Brain microvascular endothelial cell (primary cell): ENCODE data around the gene GON7.

Experiments used
- DNase-seq: peaks from one replicate; pipeline ENCODE4 v3.0.0-alpha.2; 2020
- H3K27ac ChIP-seq: fragments of 250-450 bp; sonication (Bioruptor Pico); 2 replicates; pipeline ENCODE4 v1.5.1; 2020; ENCODE audit warnings: mild to moderate bottlenecking, moderate library complexity
- H3K27me3 ChIP-seq: fragments of 250-450 bp; sonication (Bioruptor Pico); replicated peaks from 2 replicates; pipeline ENCODE4 v1.5.1; 2020; ENCODE audit warnings: mild to moderate bottlenecking
- H3K36me3 ChIP-seq: fragments of 250-450 bp; sonication (Bioruptor Pico); replicated peaks from 2 replicates; pipeline ENCODE4 v1.5.1; 2020; ENCODE audit warnings: mild to moderate bottlenecking
- H3K4me3 ChIP-seq: 2 replicates; pipeline ENCODE4 v1.5.1; 2011; ENCODE audit warnings: low read depth, mild to moderate bottlenecking, control low read depth, low read length, moderate library complexity
- CTCF ChIP-seq: IDR thresholded peaks from 2 replicates; pipeline ENCODE4 v1.5.1; 2011; ENCODE audit warnings: low read depth, mild to moderate bottlenecking, moderate library complexity, low read length, control low read depth, inconsistent platforms; ENCODE audit errors: missing control alignments
- in situ Hi-C: cut with HindIII; loops from 2 replicates; pipeline ENCODE4 v1.10.0; 2017; ENCODE audit warnings: low sequenced_read_pairs, low pct_ligation_motif_present

GON7 gene

GRCh38 chr14:93155667-93156066 is 51.2 kb downstream of the GON7 start:
- no peak for DNase-seq
- no peak overlapping the region for H3K27ac ChIP-seq
- in situ Hi-C loops: no loop called here
- H3K4me3 ChIP-seq: no peak overlapping the region
- no peaks in the 10 kb centered on the region for H3K27me3 ChIP-seq
- TF ChIP-seq CTCF: no peak
- no peaks in the 10 kb centered on the region for H3K36me3 ChIP-seq

- Histone ChIP-seq H3K27me3 (no peaks in the 10 kb centered on the region), H3K36me3 (no peaks in the 10 kb centered on the region), H3K27ac (no peak overlapping the region), H3K4me3 (no peak overlapping the region)
- in situ Hi-C loops: no loop called here
- no peak for TF ChIP-seq CTCF
- no peak for DNase-seq
These were observed 53.7 kb downstream of the GON7 start for GRCh38 chr14:93153121-93153520.
